Ovary (tissue), 9 donors: ENCODE data around the gene ITIH4. TPM values are rescaled to one million over a fixed set of nuclear protein-coding genes. Genes with fewer than 3 reads are reported as not detected.

Source experiments
- DNase-seq, 5 donors: peaks; one replicate each; pipeline ENCODE4 v3.0.0-alpha.2; 2019 to 2020
- H3K27ac ChIP-seq, 2 donors: fragments of 200-600 bp; one replicate each; pipeline versions ENCODE4 v1.5.1 to v1.8.0; 2019 to 2022
- H3K27me3 ChIP-seq: fragments of 200-600 bp; one replicate; pipeline ENCODE4 v1.8.0; 2022
- H3K36me3 ChIP-seq: fragments of 200-600 bp; sonication (generic); one replicate; pipeline ENCODE4 v1.5.1; 2019
- H3K4me1 ChIP-seq: one replicate; pipeline ENCODE4 v1.8.1; 2013; ENCODE audit warnings: mild to moderate bottlenecking, moderate library complexity; ENCODE audit not compliant: insufficient read depth
- H3K4me3 ChIP-seq: fragments of 200-600 bp; sonication (generic); one replicate; pipeline ENCODE4 v1.5.1; 2017
- H3K9me3 ChIP-seq, 2 donors: fragments of 200-600 bp in 1 of 2; sonication (generic) in 1 of 2; one replicate each; pipeline versions ENCODE4 v1.5.1 to v1.8.1; 2013 to 2019; ENCODE audit warnings: mild to moderate bottlenecking in 1 of 2, moderate library complexity in 1 of 2
- EP300 ChIP-seq: sonication (generic); formaldehyde crosslinking; IDR thresholded peaks from one replicate; pipeline ENCODE4 v1.6.1; 2017; ENCODE audit warnings: antibody characterized with exemption
- POLR2A ChIP-seq: fragments of 450-650 bp; IDR thresholded peaks from one replicate; pipeline ENCODE4 v1.6.1; 2017; ENCODE audit warnings: antibody characterized with exemption, mild to moderate bottlenecking, moderate library complexity
- WGBS, 3 donors: extraction: QIAGEN DNeasy Blood & Tissue Kit in 1 of 3; methylation state at CpG; one replicate each; pipeline versions ENCODE4 v1.1.5 to v1.1.7; 2013 to 2017; 5-methylcytosine and 5-hydroxymethylcytosine counted together
- intact Hi-C, 4 donors: fragments of 100-400 bp; cut with DNase I; formaldehyde crosslinking; loops; one replicate each; pipeline versions ENCODE4 v1.11.0 to v1.15.1; 2022 to 2023
- polyA plus RNA-seq, 2 donors: library from polyadenylated mRNA; stranded (reverse); fragments of 200-250 nt in 1 of 2; fragments of 350-450 nt in 1 of 2; fragmentation: Illumina TruSeq in 1 of 2; extraction: RNeasy Lipid Tissue Mini Kit (QIAGEN cat#74804) in 1 of 2; gene quantifications; one replicate each; pipeline ENCODE4 v1.2.3, GENCODE V29; 2013 to 2014
- total RNA-seq, 7 donors: library from RNA; depleted of rRNA in 2 of 7; stranded (reverse); fragments of >200 nt in 2 of 7; fragmentation: NEBNext Ultra II Directional in 3 of 7; extraction: Animal tissue kit (Norgen Biotek cat#: 25700) in 3 of 7; gene quantifications; one replicate each; pipeline versions ENCODE4 v1.1.0 to v1.2.4, GENCODE V29; 2016 to 2023
- TF ChIP-seq, protein P1 (sequence below), 3 donors: fragments of 450-650 bp in 2 of 3; fragments of 200-600 bp in 1 of 3; IDR thresholded peaks; one replicate each; pipeline versions ENCODE4 v1.5.1 to v1.8.0; 2016 to 2022; ENCODE audit warnings: antibody characterized with exemption in 3 of 3, mild to moderate bottlenecking in 1 of 3
- donor health status: DM: no; HTN: no; CAD: no; lungs with moderate emphysema.
- donor health status: DM: no; HTN: no; CAD: no.
- donor health status: Bipolar disorder and iron deficiency.
- donor health status: DM: yes; HTN: yes; CAD: no.
- donor health status: DM: no; HTN: no; CAD: no.
- donor health status: DM: yes; HTN: yes; CAD: no.

Gene ITIH4
- total and polyA plus RNA-seq, 9 donors: 2.2 to 14.2 (median 4.0) TPM

DNA sequence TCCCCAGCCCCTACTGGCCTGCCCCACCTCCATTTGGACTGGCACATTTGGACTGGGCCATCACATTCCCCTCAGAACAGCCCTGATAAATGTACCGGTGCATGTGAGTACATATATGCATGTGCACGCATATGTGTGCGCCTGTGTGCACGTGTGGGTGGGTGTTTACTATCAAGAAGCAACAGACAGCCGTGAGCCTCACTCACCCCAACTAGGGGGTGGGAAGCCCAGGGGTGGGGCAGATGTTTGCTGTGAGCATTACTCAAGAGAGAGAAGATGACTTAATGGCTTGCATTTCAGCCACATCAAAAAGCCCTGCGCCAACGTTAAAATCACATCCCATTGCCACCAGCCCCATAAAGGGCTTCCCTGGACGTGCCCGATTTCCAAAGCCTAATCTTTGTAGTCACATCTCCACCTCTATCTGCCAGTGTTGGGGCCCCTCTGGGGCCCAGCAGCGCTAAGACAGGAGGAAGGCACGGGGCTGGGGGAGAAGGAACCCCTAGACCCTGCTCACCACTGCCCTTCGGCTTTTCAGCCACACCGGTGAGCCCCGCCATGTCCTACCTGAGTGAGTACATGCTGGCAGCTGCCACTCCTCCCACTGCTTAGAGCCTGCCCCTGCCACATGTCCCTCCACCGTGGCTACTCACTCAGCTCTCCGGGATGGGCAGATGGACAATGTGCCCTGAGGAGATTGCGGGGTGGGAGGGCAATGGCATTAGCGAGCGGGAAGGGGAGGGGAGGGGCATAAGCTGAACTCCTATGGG lies 25.0 kb downstream of the ITIH4 start:
- no peaks in the 10 kb centered on the region for H3K9me3 ChIP-seq
- H3K4me1 ChIP-seq: no peaks in the 10 kb centered on the region
- no peaks in the 10 kb centered on the region for H3K27me3 ChIP-seq
- WGBS, 3 donors: 74 to 78% (median 74%) methylated on average over 19 of the region's 19 CpGs
- no peak for TF ChIP-seq POLR2A
- no peak for TF ChIP-seq EP300
- TF ChIP-seq, protein P1, sequence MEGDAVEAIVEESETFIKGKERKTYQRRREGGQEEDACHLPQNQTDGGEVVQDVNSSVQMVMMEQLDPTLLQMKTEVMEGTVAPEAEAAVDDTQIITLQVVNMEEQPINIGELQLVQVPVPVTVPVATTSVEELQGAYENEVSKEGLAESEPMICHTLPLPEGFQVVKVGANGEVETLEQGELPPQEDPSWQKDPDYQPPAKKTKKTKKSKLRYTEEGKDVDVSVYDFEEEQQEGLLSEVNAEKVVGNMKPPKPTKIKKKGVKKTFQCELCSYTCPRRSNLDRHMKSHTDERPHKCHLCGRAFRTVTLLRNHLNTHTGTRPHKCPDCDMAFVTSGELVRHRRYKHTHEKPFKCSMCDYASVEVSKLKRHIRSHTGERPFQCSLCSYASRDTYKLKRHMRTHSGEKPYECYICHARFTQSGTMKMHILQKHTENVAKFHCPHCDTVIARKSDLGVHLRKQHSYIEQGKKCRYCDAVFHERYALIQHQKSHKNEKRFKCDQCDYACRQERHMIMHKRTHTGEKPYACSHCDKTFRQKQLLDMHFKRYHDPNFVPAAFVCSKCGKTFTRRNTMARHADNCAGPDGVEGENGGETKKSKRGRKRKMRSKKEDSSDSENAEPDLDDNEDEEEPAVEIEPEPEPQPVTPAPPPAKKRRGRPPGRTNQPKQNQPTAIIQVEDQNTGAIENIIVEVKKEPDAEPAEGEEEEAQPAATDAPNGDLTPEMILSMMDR (IDR thresholded peaks at IDR 0.05): no peak
- DNase-seq: no peak
- no peak overlapping the region for H3K27ac ChIP-seq
- intact Hi-C loops: no loop called here
- no peaks in the 10 kb centered on the region for H3K36me3 ChIP-seq
- H3K4me3 ChIP-seq: no peak overlapping the region

DNA sequence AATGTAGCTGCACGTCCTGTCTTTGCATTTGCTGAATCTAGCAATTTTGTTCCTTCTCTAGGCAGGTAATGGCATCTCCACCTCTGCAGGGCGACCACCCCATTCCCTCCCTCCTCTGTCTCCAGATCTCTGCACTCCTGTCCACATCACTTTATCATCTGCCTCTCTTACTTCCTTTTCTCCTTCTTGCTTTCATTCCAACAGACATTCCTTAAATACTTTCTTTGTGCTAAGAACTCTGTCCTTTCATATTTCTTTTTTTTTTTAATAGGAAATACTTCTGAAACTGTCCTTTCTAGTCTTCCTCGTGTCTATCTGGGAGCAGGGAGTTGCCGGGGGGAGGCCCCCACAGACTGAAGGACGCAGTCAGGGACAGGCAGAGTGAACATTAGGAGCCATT lies 28.6 kb downstream of the ITIH4 start:
- Histone ChIP-seq H3K27ac (no peak overlapping the region), H3K27me3 (no peaks in the 10 kb centered on the region), H3K4me1 (no peaks in the 10 kb centered on the region), H3K4me3 (no peak overlapping the region), H3K9me3 (no peaks in the 10 kb centered on the region), H3K36me3 (no peaks in the 10 kb centered on the region)
- intact Hi-C loops: no loop called here
- no peak for DNase-seq
- TF ChIP-seq, protein P1 (IDR thresholded peaks at IDR 0.05): no peak
- no peak for TF ChIP-seq EP300
- no peak for TF ChIP-seq POLR2A
- 13 to 25% (median 18%) methylated on average over 5 of the region's 5 CpGs for WGBS, 3 donors

DNA sequence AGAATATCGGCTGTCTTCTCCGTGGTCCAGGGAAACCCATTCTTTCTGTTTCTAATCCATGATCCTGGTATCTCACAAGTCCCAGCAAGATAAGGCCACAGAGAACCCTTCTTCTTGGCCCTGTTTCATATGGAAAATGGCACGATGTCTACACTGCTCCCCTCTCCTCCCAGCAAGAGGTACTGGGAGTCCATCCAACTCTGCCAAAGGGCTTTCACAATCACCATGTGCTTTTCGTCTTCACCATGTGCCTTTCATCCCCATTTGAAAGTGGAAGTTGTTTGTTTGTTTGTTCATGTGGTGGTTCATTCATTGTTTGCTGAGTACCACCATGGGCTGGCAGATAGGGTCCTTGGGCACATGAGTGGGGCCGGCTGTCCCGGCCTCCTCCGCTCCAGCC lies 30.4 kb downstream of the ITIH4 start:
- TF ChIP-seq EP300 (no peak), POLR2A (no peak)
- TF ChIP-seq, protein P1 (IDR thresholded peaks at IDR 0.05): no peak
- Histone ChIP-seq H3K27me3 (no peaks in the 10 kb centered on the region), H3K4me1 (no peaks in the 10 kb centered on the region), H3K4me3 (no peak overlapping the region), H3K27ac (no peak overlapping the region), H3K36me3 (no peaks in the 10 kb centered on the region), H3K9me3 (no peaks in the 10 kb centered on the region)
- 79 to 88% (median 83%) methylated on average over 7 of the region's 7 CpGs for WGBS, 3 donors
- intact Hi-C loops: no loop called here
- no peak for DNase-seq

DNA sequence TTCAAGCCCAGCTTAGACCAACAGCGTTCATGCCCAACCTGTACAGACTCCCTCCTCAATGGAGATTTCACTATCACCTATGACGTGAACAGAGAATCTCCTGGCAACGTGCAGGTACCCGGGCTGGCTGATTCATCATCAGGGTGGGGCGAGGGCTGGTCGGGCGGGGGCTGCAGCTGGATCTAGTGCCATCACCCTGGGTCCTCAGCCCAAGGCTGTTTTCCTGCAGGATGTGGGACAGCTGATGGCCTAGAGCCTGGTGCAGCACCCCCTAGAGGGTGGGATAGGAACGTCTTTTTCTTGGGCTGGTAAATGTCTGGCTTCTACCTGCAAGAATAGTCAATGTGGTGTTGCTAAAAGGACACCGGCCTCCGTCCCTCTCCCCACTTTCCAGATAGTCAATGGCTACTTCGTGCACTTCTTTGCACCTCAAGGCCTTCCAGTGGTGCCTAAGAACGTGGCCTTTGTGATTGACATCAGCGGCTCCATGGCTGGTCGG lies 31.4 kb downstream of the ITIH4 start:
- 75 to 79% (median 75%) methylated on average over 14 of the region's 14 CpGs for WGBS, 3 donors
- DNase-seq: no peak
- TF ChIP-seq, protein P1 (IDR thresholded peaks at IDR 0.05): no peak
- TF ChIP-seq POLR2A: no peak
- no peak for TF ChIP-seq EP300
- Histone ChIP-seq H3K4me3 (no peak overlapping the region), H3K9me3 (no peaks in the 10 kb centered on the region), H3K27me3 (no peaks in the 10 kb centered on the region), H3K4me1 (no peaks in the 10 kb centered on the region), H3K36me3 (no peaks in the 10 kb centered on the region), H3K27ac (no peak overlapping the region)
- intact Hi-C loops: no loop called here
